Upper lobe of left lung (tissue), 4 donors: Measurements from ENCODE around the gene SPRR2A.

Source experiments
- EP300 ChIP-seq, 4 donors: sonication (generic); formaldehyde crosslinking; IDR thresholded peaks; one replicate each; pipeline ENCODE4 v1.5.1; 2017; ENCODE audit warnings: antibody characterized with exemption in 4 of 4, control low read depth in 2 of 4
- TF ChIP-seq, protein P1 (sequence below), 6 experiments: fragments of 450-650 bp in 4 of 6; fragments of 200-600 bp in 2 of 6; sonication (generic) in 2 of 6; IDR thresholded peaks; one replicate each; pipeline ENCODE4 v1.5.1; 2016 to 2019; ENCODE audit warnings: antibody characterized with exemption in 6 of 6

DNA sequence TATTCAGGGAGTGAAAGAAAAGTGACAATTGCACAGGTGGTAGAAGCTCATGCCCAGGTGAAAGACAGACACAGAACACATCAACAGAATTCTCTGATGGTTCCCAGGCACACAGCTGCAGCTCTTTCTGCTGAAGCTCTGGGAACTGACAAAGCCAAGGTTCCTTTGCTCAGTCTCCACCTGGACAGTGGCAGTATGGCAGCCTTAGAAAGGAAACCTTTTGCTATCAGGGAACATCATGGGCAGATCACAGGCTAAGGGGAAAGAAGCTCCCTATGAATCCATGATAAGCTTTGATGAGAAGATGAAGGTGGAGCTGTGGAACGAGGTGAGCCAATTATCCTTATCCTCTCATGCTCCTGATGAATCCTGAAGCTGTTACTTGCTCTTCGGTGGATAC is 12.9 kb upstream of the SPRR2A start:
- no peak for TF ChIP-seq EP300 (IDR thresholded peaks at IDR 0.05)
- TF ChIP-seq, protein P1, sequence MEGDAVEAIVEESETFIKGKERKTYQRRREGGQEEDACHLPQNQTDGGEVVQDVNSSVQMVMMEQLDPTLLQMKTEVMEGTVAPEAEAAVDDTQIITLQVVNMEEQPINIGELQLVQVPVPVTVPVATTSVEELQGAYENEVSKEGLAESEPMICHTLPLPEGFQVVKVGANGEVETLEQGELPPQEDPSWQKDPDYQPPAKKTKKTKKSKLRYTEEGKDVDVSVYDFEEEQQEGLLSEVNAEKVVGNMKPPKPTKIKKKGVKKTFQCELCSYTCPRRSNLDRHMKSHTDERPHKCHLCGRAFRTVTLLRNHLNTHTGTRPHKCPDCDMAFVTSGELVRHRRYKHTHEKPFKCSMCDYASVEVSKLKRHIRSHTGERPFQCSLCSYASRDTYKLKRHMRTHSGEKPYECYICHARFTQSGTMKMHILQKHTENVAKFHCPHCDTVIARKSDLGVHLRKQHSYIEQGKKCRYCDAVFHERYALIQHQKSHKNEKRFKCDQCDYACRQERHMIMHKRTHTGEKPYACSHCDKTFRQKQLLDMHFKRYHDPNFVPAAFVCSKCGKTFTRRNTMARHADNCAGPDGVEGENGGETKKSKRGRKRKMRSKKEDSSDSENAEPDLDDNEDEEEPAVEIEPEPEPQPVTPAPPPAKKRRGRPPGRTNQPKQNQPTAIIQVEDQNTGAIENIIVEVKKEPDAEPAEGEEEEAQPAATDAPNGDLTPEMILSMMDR (IDR thresholded peaks at IDR 0.05): no peak
